GM12878 (cell line): ENCODE data around the gene SYT1. TPM values are rescaled to one million over a fixed set of nuclear protein-coding genes. Genes with fewer than 3 reads are reported as not detected.

ENCODE experiments used
- ATAC-seq: fragments of 200-7000 bp; cut with Tn5 transposase; 3 replicates; pipeline ENCODE4 v1.9.1; 2020; ENCODE audit warnings: mild to moderate bottlenecking, moderate library complexity
- BruUV-seq: library from RNA; stranded (reverse); fragments of 400-500 nt; replicated peaks from 2 replicates; lab custom pipeline; 2021; lab: Mats Ljungman, UMichigan
- CTCF ChIA-PET: fragments of 300-600 bp; sonication (Branson Sonifier 250); formaldehyde crosslinking; extraction: SDS; loops from one replicate; lab custom pipeline; 2021; ENCODE audit warnings: inconsistent platforms; lab: Yijun Ruan, JAX
- POLR2A ChIA-PET: fragments of 350-600 bp; formaldehyde crosslinking; extraction: SDS; loops from one replicate; lab custom pipeline; 2021; ENCODE audit warnings: inconsistent platforms; lab: Charles Lee
- RAD21 ChIA-PET: fragments of 300-600 bp; sonication (Branson Sonifier 250); formaldehyde crosslinking; loops from one replicate; lab custom pipeline; 2023; ENCODE audit warnings: antibody characterized with exemption; ENCODE audit not compliant: unreplicated experiment; lab: Charles Lee
- SMC1A ChIA-PET: fragments of 300-600 bp; sonication (Branson Sonifier 250); formaldehyde crosslinking; loops from one replicate; lab custom pipeline; 2023; ENCODE audit not compliant: unreplicated experiment, uncharacterized antibody; lab: Charles Lee
- DNase-seq: peaks from one replicate; pipeline ENCODE4 v3.0.0-alpha.2; 2011; ENCODE audit warnings: low read depth, low spot score
- FAIRE-seq: peaks from 3 replicates; lab custom pipeline; 2011; peaks lifted over from hg19 to GRCh38; lab: Jason Lieb, UNC
- H2AFZ ChIP-seq: 2 replicates; pipeline ENCODE4 v1.6.0; 2011; ENCODE audit warnings: low read depth, low read length, control low read depth; ENCODE audit not compliant: control insufficient read depth
- H3K27ac ChIP-seq: 2 replicates; pipeline ENCODE4 v1.5.1; 2011; ENCODE audit warnings: control low read depth; ENCODE audit not compliant: control insufficient read depth, insufficient read depth
- H3K27me3 ChIP-seq, 2 experiments: replicated peaks in 1 of 2; 2 replicates each; pipeline versions ENCODE4 v1.6.0 to v1.6.1; 2011; ENCODE audit warnings: low read length in 1 of 2; ENCODE audit not compliant: control insufficient read depth in 2 of 2, insufficient read depth in 2 of 2
- H3K36me3 ChIP-seq, 2 experiments: 2 replicates each; pipeline ENCODE4 v1.5.1; 2011; ENCODE audit warnings: low read length in 1 of 2; ENCODE audit not compliant: control insufficient read depth in 2 of 2, insufficient read depth in 2 of 2
- H3K4me1 ChIP-seq: 2 replicates; pipeline ENCODE4 v1.6.1; 2011; ENCODE audit warnings: mild to moderate bottlenecking, low read length, moderate library complexity, mixed read lengths; ENCODE audit not compliant: control insufficient read depth, insufficient read depth
- H3K4me2 ChIP-seq: 2 replicates; pipeline ENCODE4 v1.6.0; 2011; ENCODE audit warnings: control low read depth; ENCODE audit not compliant: control insufficient read depth, insufficient read depth
- H3K4me3 ChIP-seq: fragments of 200-600 bp; sonication (generic); 2 replicates; pipeline ENCODE4 v1.5.1; 2016
- H3K79me2 ChIP-seq: 2 replicates; pipeline ENCODE4 v1.6.0; 2011; ENCODE audit warnings: low read length; ENCODE audit not compliant: control insufficient read depth, insufficient read depth
- H3K9ac ChIP-seq: 2 replicates; pipeline ENCODE4 v1.8.0; 2011; ENCODE audit warnings: low read length, control low read depth, mixed read lengths; ENCODE audit not compliant: control insufficient read depth, insufficient read depth
- H3K9me3 ChIP-seq: replicated peaks from 3 replicates; pipeline ENCODE4 v1.5.1; 2011; ENCODE audit warnings: mild to moderate bottlenecking, low read length; ENCODE audit not compliant: control insufficient read depth, insufficient read depth
- H4K20me1 ChIP-seq: 2 replicates; pipeline ENCODE4 v1.6.0; 2011; ENCODE audit not compliant: control insufficient read depth, insufficient read depth
- CEBPB ChIP-seq, 2 experiments: fragments of 150-350 bp in 1 of 2; IDR thresholded peaks; 2 replicates each; pipeline ENCODE4 v1.6.1; 2012 to 2014; ENCODE audit warnings: low read depth in 2 of 2, low read length in 2 of 2, borderline replicate concordance in 1 of 2, inconsistent platforms in 1 of 2
- CREB1 ChIP-seq: IDR thresholded peaks from 2 replicates; pipeline ENCODE4 v1.6.1; 2012; ENCODE audit warnings: low read depth, mild to moderate bottlenecking, inconsistent platforms
- EED ChIP-seq: sonication (generic); IDR thresholded peaks from 2 replicates; pipeline ENCODE4 v1.6.1; 2016; ENCODE audit warnings: antibody characterized with exemption, low read depth
- JUND ChIP-seq: IDR thresholded peaks from 2 replicates; pipeline ENCODE4 v1.6.1; 2012; ENCODE audit warnings: low read depth, mild to moderate bottlenecking, low read length, improper control_type of control experiment, moderate library complexity
- MTA3 ChIP-seq: IDR thresholded peaks from 2 replicates; pipeline ENCODE4 v1.6.1; 2012; ENCODE audit warnings: low read length, inconsistent platforms, borderline replicate concordance
- POU2F2 ChIP-seq: IDR thresholded peaks from 3 replicates; pipeline ENCODE4 v1.6.1; 2011; ENCODE audit warnings: low read depth, mild to moderate bottlenecking, low read length, borderline replicate concordance
- SREBF2 ChIP-seq: IDR thresholded peaks from 2 replicates; pipeline ENCODE4 v1.6.1; 2012; ENCODE audit warnings: mild to moderate bottlenecking, low read length
- TAF1 ChIP-seq: IDR thresholded peaks from 2 replicates; pipeline ENCODE4 v1.6.1; 2011; ENCODE audit warnings: mild to moderate bottlenecking, low read depth, low read length, borderline replicate concordance
- TCF3 ChIP-seq: IDR thresholded peaks from 2 replicates; pipeline ENCODE4 v1.6.1; 2012; ENCODE audit warnings: low read depth, mild to moderate bottlenecking, low read length, borderline replicate concordance; ENCODE audit not compliant: insufficient read depth
- TCF7 ChIP-seq: IDR thresholded peaks from 2 replicates; pipeline ENCODE4 v1.6.1; 2014; ENCODE audit warnings: antibody characterized with exemption, borderline replicate concordance
- WGBS: methylation state at CpG from one replicate; pipeline ENCODE4 v1.1.6; 2016; ENCODE audit warnings: low lambda C conversion rate; ENCODE audit not compliant: insufficient replicate concordance, insufficient coverage; ENCODE audit errors: missing lambda C conversion rate; 5-methylcytosine and 5-hydroxymethylcytosine counted together
- in situ Hi-C: fragments of 300-500 bp; cut with MboI; formaldehyde crosslinking; loops from 9 replicates; pipeline ENCODE4 v1.14.3; 2018; ENCODE audit warnings: mixed read lengths
- intact Hi-C: fragments of 100-400 bp; cut with micrococcal nuclease; formaldehyde crosslinking; loops from one replicate; pipeline ENCODE4 v1.14.2; 2022; ENCODE audit not compliant: unreplicated experiment
- polyA plus RNA-seq, 11 experiments: library from polyadenylated mRNA; depleted of rRNA in 4 of 11; unstranded in 6 of 11; stranded (reverse) in 5 of 11; fragments of >200 nt; fragmentation: Nextera tagmentation in 4 of 11; fragmentation: Illumina TruSeq in 1 of 11; extraction: Ambion mirVana in 4 of 11; extraction: Trizol in 1 of 11; gene quantifications; 1 replicate in 1 of 11; 2 replicates in 10 of 11; pipeline versions ENCODE4 v1.2.1 to v1.2.3, GENCODE V29; 2011 to 2016; ENCODE audit warnings: inconsistent platforms in 2 of 11, missing spikeins in 2 of 11, low read depth in 1 of 11
- total RNA-seq, 4 experiments: library from RNA; depleted of rRNA in 3 of 4; stranded (reverse); fragments of >200 nt in 3 of 4; fragmentation: Illumina TruSeq in 1 of 4; extraction: Trizol in 1 of 4; gene quantifications; 2 replicates each; pipeline versions ENCODE4 v1.2.1 to v1.2.3, GENCODE V29; 2013 to 2021
- TF ChIP-seq, protein P1 (sequence below): fragments of 450-650 bp; IDR thresholded peaks from 2 replicates; pipeline ENCODE4 v1.6.1; 2017; ENCODE audit warnings: mild to moderate bottlenecking
- TF ChIP-seq, protein P2 (sequence below): fragments of 450-650 bp; IDR thresholded peaks from 2 replicates; pipeline ENCODE4 v1.6.1; 2016; ENCODE audit warnings: mild to moderate bottlenecking, moderate library complexity, borderline replicate concordance

SYT1 gene
- total and polyA plus RNA-seq, 10 of the 15 experiments (the other 5 are each of a cell fraction or from before 2014, with no cell fraction given) = 0.10 to 0.28 TPM; not detected in 8

DNA sequence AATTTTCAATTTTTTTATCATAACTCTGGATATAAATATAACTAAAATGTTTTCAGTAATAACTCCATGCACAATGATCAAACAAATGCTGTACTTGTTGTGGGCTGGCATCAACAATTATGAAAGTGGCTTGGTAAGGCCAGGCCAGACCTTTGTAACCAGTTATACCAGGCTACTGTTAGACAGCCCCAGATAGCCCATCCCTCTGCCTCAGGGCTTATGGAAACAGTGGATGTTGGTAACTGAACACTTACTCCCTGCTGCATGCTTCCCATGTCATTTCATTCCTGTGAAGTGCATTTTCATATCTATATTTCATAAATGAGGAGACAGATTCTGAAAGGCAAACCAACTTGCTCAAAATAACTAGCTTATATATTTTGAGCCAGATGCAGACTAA lies 195.0 kb downstream of the SYT1 start (continued):
- TF ChIP-seq CEBPB (IDR thresholded peaks at IDR 0.05; ENCODE audit: borderline replicate concordance in 1 of 2, low read depth in 2 of 2, low read length in 2 of 2) (no peak), SREBF2 (no peak)

DNA sequence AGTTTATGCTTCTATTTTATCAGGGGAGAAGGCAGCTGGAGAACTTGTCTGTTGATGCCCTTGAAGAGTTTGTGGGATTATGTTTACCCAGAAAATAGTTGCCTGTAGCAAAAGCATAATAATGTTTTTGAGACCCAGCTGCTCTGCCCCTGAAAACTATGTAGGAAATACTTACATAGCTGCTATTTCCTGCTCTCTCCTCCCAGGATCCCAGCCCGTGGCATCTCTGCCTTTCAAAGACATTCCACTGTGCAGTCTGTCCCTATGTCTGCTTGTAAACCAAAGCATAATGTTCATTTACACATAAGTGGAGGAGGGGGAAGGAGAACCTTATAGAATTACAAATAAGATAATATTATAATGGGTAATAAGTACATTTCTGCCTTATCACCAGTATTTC lies 198.7 kb downstream of the SYT1 start:
- ATAC-seq (no peak), FAIRE-seq (no peak), DNase-seq (no peak)
- RAD21 ChIA-PET = no interaction called here
- in situ Hi-C loops = no loop called here
- no peaks in the 10 kb centered on the region for H3K27me3 ChIP-seq
- 0% methylated on average over 1 of the region's 1 CpG for WGBS
- POLR2A ChIA-PET = no interaction called here
- SMC1A ChIA-PET = no interaction called here
- H3K9me3 ChIP-seq = no peaks in the 10 kb centered on the region
- CTCF ChIA-PET = no interaction called here
- no peak overlapping the region for H3K27ac ChIP-seq
- TF ChIP-seq TCF3 = no peak
- TF ChIP-seq POU2F2 = no peak
- no peak for TF ChIP-seq JUND
- no peak for TF ChIP-seq EED
- TF ChIP-seq, protein P1, sequence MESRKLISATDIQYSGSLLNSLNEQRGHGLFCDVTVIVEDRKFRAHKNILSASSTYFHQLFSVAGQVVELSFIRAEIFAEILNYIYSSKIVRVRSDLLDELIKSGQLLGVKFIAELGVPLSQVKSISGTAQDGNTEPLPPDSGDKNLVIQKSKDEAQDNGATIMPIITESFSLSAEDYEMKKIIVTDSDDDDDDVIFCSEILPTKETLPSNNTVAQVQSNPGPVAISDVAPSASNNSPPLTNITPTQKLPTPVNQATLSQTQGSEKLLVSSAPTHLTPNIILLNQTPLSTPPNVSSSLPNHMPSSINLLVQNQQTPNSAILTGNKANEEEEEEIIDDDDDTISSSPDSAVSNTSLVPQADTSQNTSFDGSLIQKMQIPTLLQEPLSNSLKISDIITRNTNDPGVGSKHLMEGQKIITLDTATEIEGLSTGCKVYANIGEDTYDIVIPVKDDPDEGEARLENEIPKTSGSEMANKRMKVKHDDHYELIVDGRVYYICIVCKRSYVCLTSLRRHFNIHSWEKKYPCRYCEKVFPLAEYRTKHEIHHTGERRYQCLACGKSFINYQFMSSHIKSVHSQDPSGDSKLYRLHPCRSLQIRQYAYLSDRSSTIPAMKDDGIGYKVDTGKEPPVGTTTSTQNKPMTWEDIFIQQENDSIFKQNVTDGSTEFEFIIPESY = no peak
- TF ChIP-seq TAF1 = no peak
- TF ChIP-seq, protein P2, sequence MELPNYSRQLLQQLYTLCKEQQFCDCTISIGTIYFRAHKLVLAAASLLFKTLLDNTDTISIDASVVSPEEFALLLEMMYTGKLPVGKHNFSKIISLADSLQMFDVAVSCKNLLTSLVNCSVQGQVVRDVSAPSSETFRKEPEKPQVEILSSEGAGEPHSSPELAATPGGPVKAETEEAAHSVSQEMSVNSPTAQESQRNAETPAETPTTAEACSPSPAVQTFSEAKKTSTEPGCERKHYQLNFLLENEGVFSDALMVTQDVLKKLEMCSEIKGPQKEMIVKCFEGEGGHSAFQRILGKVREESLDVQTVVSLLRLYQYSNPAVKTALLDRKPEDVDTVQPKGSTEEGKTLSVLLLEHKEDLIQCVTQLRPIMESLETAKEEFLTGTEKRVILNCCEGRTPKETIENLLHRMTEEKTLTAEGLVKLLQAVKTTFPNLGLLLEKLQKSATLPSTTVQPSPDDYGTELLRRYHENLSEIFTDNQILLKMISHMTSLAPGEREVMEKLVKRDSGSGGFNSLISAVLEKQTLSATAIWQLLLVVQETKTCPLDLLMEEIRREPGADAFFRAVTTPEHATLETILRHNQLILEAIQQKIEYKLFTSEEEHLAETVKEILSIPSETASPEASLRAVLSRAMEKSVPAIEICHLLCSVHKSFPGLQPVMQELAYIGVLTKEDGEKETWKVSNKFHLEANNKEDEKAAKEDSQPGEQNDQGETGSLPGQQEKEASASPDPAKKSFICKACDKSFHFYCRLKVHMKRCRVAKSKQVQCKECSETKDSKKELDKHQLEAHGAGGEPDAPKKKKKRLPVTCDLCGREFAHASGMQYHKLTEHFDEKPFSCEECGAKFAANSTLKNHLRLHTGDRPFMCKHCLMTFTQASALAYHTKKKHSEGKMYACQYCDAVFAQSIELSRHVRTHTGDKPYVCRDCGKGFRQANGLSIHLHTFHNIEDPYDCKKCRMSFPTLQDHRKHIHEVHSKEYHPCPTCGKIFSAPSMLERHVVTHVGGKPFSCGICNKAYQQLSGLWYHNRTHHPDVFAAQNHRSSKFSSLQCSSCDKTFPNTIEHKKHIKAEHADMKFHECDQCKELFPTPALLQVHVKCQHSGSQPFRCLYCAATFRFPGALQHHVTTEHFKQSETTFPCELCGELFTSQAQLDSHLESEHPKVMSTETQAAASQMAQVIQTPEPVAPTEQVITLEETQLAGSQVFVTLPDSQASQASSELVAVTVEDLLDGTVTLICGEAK = no peak
- no peak for TF ChIP-seq MTA3
- TF ChIP-seq TCF7 = no peak
- no peak for TF ChIP-seq CREB1
- no peak overlapping the region for H3K4me3 ChIP-seq
- intact Hi-C loops = no loop called here
- H3K4me1 ChIP-seq = no peaks in the 10 kb centered on the region
- H2AFZ ChIP-seq = no peak overlapping the region
- no peaks in the 10 kb centered on the region for H3K79me2 ChIP-seq
- no TSS peak for BruUV-seq
- no peak overlapping the region for H3K4me2 ChIP-seq
- H3K9ac ChIP-seq = no peak overlapping the region
- no peaks in the 10 kb centered on the region for H3K36me3 ChIP-seq
- H4K20me1 ChIP-seq = no peaks in the 10 kb centered on the region
